HL-60 (cell line): ENCODE data around the gene DNAJC15.

Experiments used
- GABPA ChIP-seq: IDR thresholded peaks from 2 replicates; pipeline ENCODE4 v1.6.1; 2012; ENCODE audit warnings: low read depth
- POLR2AphosphoS5 ChIP-seq: IDR thresholded peaks from 2 replicates; pipeline ENCODE4 v1.6.1; 2012; ENCODE audit warnings: low read depth
- SPI1 ChIP-seq: IDR thresholded peaks from 2 replicates; pipeline ENCODE4 v1.6.1; 2012; ENCODE audit warnings: low read depth, mild to moderate bottlenecking, borderline replicate concordance
- TF ChIP-seq, protein P1 (sequence below): IDR thresholded peaks from one replicate; pipeline ENCODE4 v1.5.1; 2011; ENCODE audit warnings: low read length, control low read depth, inconsistent platforms; ENCODE audit not compliant: insufficient read depth

DNA sequence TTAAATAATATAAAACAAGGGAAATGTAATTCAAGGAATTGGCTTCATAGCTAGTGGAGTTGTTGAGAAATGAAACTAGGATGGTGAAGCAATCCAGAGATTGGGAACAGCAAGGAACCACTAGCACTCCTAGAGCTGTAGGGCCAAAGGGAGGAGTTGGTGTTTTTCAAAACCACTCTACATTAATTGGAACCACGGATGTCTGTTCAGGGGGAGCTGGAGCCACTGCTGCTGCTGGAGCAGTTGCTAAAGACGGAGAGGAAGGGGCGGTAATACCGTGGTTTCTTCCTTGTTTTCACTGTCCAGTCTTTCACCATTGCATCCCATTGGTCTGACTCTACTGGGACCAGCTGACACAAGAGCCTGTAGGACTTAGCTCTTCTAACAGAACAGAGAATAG lies 8.5 kb downstream of the DNAJC15 start:
- no peak for TF ChIP-seq SPI1
- TF ChIP-seq, protein P1, sequence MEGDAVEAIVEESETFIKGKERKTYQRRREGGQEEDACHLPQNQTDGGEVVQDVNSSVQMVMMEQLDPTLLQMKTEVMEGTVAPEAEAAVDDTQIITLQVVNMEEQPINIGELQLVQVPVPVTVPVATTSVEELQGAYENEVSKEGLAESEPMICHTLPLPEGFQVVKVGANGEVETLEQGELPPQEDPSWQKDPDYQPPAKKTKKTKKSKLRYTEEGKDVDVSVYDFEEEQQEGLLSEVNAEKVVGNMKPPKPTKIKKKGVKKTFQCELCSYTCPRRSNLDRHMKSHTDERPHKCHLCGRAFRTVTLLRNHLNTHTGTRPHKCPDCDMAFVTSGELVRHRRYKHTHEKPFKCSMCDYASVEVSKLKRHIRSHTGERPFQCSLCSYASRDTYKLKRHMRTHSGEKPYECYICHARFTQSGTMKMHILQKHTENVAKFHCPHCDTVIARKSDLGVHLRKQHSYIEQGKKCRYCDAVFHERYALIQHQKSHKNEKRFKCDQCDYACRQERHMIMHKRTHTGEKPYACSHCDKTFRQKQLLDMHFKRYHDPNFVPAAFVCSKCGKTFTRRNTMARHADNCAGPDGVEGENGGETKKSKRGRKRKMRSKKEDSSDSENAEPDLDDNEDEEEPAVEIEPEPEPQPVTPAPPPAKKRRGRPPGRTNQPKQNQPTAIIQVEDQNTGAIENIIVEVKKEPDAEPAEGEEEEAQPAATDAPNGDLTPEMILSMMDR: no peak
- no peak for TF ChIP-seq GABPA
- no peak for TF ChIP-seq POLR2AphosphoS5
